HG03460 (cell line): ENCODE data around the gene HSD17B3.
"Not testable (repeated sequence)": the region's sequence is repeated elsewhere in the genome, so short reads cannot be mapped to it uniquely, and the experiment has no call there.

Experiments used
- ATAC-seq: cut with Tn5 transposase; IDR thresholded peaks from one replicate; pipeline ENCODE4 v1.9.1; 2021; ENCODE audit not compliant: unreplicated experiment

Gene HSD17B3

GRCh38 chr9:96236854-96237550, 65.0 kb downstream of the HSD17B3 start:
- no peak for ATAC-seq

- not testable (repeated sequence) for ATAC-seq
Measured at GRCh38 chr9:96236337-96236736, 65.6 kb downstream of the HSD17B3 start.

GRCh38 chr9:96232539-96233241, 69.3 kb downstream of the HSD17B3 start:
- no peak for ATAC-seq

DNA sequence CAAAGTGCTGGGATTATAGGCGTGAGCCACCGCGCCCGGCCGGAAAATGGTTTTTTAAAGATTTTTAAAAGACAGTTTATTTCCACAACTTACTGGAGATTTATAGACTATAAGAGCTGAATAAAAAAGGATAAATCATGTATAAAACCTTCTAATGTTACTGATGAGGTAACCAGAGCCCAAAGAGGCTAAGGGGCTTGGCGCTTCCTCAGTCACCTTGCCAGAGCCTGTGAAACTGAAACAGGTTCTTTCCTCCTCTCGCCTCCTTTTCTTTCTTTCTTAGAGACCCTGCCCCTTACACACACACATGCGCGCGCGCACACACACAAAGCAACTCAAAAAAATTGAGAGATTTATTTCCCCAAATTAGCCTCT, 69.8 kb downstream of the HSD17B3 start:
- no peak for ATAC-seq

DNA sequence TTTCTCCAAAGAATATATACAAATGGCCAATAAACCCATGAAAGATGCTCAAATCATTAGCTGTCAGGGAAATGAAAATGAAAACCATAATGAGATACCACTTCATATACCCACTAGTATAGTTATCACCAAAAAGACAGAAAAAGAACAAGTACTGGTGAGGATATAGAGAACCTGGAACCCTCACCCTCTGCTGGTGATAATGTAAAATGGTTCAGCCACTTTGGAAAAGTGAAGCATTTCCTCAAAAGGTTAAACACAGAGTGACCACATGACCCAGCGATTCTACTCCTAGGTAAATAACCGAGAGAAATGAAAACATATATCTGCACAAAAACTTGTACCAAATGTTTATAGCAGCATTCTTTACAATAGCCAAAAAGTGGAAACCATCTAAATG, 72.0 kb downstream of the HSD17B3 start:
- no peak for ATAC-seq

DNA sequence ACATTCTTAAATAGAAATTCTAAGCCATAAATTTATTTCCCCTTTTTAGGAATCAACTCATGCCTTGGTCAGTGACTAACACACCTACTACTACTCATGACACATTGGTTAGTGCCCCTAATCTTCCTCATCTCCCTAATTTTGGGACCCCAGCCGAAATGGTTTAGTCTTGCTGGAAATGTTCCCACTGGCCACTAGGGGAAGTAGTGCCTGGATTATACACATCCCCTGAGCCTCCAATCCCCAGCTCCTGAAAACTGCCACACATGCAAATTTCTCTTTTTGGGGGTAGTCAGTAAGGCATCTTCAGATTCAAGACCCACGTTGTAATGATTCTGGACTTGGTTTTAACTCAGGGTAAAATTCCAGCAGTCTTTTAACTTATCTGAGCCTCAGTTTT, 79.8 kb downstream of the HSD17B3 start:
- ATAC-seq: no peak

DNA sequence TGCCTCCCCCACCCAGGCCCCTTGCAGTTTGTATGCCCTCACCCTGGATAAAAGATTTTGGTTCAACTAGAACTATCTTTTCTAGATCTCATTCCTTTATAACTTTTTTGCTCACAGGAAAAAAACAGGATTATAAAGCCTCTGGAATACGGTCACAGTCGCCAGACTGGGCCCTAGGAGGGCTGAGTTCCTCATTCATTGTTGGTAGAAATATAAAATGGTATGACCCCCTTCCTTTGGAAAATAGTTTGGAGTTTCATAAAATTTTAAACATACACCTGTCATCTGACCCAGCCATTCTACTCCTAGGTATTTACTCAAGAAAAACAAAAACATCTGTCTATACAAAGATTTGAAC, 82.1 kb downstream of the HSD17B3 start:
- no peak for ATAC-seq

DNA sequence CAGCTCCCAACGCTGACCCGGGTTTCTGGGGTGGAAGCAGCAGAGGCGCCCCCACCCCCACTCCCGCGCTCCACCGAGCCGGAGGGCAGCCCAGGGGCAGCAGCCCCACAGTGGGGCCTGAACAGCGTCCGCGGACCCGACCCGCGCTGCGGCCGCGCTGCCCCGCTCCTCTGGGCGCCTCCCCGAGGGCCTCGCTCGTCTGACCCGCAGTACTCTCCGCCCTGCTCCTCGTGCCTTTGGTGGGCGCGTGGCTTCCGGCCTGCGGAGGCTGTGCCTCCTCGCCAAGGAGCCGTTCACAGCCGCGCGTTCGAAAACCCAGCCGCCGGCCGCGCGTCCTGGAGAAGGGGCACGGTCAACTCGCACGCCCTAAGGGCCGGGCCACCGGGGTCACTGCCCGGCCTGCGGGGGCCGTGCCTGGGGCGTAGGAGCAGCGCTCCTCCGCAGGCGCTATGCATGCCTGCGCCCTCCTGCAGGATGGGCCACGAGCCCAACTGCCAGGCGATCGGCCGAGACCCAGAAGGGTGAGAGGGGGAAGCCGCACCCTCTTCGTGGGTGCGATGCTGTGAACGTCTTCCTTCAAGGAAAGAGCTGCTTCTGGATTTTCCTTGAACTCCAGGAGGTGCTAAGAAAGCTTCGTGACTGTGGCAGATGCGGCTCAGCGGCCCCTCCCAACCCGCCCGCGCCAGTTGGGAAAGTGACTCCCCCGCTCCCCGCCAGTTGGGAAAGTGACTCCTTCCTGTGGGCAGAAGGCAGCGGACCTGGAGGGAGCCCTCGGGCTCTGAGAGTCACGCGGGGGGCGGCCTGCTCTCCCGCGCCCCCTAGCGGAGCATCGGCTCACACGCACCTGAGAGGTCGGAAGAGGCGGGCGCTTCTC, 82.7 kb downstream of the HSD17B3 start:
- no peak for ATAC-seq

DNA sequence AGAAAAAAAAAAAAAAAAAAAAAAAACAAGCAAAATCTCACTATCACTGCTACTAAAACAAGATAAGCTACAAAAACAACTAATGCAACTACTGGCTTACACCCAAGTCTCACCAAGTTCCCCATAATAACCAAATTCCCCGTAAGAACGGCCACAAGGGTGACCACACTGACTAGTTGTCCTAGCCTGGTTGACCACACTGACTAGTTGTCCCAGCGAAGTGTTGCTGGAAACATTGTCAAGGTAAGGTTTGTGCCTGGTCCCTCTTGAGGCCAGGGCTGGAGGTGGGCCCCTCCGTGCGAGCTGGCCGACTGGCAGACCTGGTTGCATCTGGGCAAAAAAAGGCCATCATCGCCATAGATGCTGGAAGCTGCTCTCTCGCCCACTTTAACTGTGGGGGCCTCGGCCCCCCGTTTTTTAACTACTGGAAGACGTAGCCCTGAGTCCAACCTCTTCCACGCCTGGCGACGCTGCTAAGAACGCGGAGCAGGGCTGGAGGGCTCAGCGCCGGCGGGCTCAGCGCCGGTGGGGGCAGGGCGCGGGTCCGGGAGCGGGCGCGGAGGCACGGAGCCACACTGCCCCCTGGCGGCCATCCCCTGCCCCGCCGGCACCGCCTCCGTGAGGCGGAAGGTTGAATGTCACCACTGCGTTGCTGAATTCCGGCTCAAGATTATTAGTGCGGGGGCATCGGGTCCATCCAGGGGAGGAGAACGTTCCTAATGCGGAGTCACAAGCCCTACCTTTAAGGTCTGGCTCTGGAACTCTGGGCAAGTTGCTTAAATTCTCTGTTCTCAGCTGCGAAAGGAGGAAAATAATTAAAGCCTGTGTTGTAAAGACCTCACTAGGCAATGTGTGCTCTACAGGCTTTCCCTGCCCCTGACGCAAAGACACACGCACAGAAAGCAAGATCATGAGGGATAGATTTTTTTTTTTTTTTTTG, 84.0 kb downstream of the HSD17B3 start:
- ATAC-seq: peak; percentile 68

- ATAC-seq: no peak
Measured at GRCh38 chr9:96217294-96217707, 84.7 kb downstream of the HSD17B3 start.

- ATAC-seq: no peak
Measured at GRCh38 chr9:96216583-96216982, 85.4 kb downstream of the HSD17B3 start.

GRCh38 chr9:96215841-96216240, 86.1 kb downstream of the HSD17B3 start:
- ATAC-seq: no peak

DNA sequence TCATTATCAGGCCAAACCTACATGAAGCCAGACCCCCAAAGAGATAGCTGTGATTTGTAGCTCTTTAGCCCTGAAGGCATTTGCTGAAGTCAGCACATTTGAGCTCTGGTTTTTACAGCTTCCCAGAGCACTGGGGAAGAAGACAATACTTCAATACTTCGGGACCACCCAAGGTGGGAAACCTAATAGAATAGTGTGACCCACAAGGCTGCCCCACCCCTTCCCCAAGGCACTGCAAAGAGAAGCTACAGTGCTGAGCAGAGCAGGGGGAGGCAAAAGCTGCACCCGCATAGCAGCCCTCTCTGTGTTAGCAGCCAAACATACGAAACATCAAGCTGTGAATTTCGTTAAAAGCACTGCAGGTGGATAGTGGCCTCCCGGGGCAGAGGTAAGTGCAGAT, 87.3 kb downstream of the HSD17B3 start:
- ATAC-seq: no peak

GRCh38 chr9:96209407-96210271, 92.3 kb downstream of the HSD17B3 start:
- ATAC-seq: no peak

GRCh38 chr9:96206156-96206751, 95.7 kb downstream of the HSD17B3 start:
- ATAC-seq: no peak

DNA sequence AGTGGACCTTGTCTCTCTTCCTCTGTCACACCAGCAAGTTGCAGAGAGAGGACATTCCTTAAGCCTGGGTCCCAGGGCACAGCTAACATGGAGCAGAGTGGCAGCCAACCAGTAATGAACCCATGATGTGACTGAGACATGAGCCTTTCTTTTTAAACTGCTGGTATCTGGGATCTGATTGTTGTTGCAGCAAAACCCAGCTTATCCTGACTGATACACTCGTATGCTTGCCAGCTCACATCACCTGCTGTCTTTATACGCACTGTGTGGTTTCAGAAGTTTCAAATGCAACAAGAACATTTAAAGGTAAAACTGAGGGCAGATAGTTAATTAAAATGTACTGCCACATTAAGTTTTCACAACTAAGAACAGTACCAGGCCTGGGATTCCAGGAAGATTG, 97.1 kb downstream of the HSD17B3 start:
- no peak for ATAC-seq

DNA sequence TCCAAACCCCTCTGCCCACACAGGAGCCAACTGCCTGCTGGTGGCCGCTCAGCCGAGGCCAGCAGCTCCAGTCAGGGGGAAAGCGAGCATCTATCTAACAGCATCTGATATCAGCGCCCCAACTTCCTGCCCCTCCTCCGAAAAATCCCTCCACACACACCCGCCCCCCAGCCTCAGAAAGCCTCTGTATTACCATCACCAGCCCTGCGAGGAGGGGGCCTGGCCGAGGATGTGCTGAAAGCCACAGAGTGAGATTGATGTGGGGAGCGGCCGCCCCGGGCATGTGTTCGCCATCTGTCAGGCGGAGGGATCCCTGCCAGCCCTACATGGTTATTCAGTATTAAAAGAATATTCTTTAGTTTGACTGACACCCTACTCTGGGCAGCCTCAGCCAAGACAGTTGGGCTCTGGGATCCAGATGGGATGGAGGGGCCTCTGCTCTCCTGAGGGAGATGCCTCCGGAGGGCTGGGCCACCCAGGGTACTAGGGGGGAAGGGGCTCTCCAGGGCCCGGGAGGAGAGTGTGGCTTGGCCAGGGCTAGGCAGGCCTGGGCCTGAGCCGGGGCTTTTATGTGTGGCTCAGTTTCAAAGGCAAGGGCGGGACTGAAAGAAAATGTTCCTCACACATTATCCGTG, 98.0 kb downstream of the HSD17B3 start:
- ATAC-seq: no peak

DNA sequence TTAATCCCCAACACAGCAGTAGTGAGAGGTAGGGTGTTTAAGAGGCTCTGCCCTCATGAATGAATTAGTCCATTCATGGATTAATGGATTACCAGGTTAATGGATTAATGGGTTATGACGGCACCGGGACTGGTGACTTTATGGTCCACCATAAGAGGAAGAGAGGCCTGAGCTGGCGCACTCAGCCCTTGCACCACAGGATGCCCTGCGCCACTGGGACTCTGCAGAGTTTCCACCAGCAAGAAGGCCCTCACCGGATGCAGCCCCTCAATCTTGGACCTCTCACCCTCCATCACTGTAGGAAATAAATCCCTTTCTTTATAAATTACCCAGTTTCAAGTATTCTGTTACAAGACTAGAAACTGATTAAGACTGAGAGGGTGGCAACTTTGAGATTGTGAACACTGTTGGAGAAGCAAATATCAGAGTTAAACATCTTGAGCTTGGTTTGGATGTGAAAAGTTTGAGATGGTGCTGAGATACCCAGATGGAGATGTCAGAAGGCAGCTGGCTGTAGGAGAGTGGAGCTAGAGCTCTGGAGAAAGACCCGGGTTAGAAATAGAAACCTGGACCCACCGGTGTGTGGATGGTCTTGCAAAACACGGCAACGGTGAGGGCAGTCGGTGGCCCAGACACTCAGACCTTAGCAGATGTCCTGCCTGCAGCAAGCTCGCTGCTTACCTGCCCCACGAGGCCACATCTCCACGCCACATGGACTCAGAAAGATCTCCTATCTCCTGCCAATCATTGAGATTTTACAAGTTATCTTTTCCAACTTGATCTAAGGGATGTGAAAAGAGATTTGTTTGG, 98.8 kb downstream of the HSD17B3 start:
- ATAC-seq: no peak
